Activated CD4-positive, alpha-beta memory T cell treated with anti-CD3 and anti-CD28 coated beads for 36 hours (primary cell): Measurements from ENCODE around the gene COL20A1. TPM values are rescaled to one million over a fixed set of nuclear protein-coding genes. Genes with fewer than 3 reads are reported as not detected.

Source experiments
- CTCF ChIA-PET: fragments of 350-600 bp; sonication (Branson Sonifier 250); formaldehyde crosslinking; loops from one replicate; lab custom pipeline; 2021; ENCODE audit warnings: antibody characterized with exemption, inconsistent platforms; lab: Charles Lee
- POLR2A ChIA-PET: fragments of 350-600 bp; sonication (Branson Sonifier 250); formaldehyde crosslinking; loops from one replicate; lab custom pipeline; 2021; ENCODE audit warnings: antibody characterized with exemption; lab: Charles Lee
- DNase-seq: peaks from one replicate; pipeline ENCODE4 v3.0.0-alpha.2; 2020
- H3K27ac Mint-ChIP-seq: one replicate; pipeline ENCODE4 v1.8.0; 2021; ENCODE audit warnings: mixed read lengths
- H3K27me3 Mint-ChIP-seq: one replicate; pipeline ENCODE4 v1.8.0; 2021; ENCODE audit warnings: mixed read lengths
- H3K36me3 Mint-ChIP-seq: one replicate; pipeline ENCODE4 v1.8.0; 2021; ENCODE audit warnings: mixed read lengths
- H3K4me1 Mint-ChIP-seq: one replicate; pipeline ENCODE4 v1.8.0; 2021; ENCODE audit warnings: low read depth, mixed read lengths
- H3K4me3 Mint-ChIP-seq: one replicate; pipeline ENCODE4 v1.8.0; 2021; ENCODE audit warnings: mild to moderate bottlenecking, mixed read lengths
- H3K9me3 Mint-ChIP-seq: one replicate; pipeline ENCODE4 v1.8.0; 2021; ENCODE audit warnings: mixed read lengths
- intact Hi-C: fragments of 100-400 bp; cut with micrococcal nuclease; formaldehyde crosslinking; loops from one replicate; pipeline ENCODE4 v1.15.1; 2023
- total RNA-seq, 2 experiments: library from RNA; stranded (reverse); gene quantifications; one replicate each; pipeline ENCODE4 v1.2.3, GENCODE V29; 2021

COL20A1 gene
- total RNA-seq, 2 experiments from 2014 or later: not detected

DNA sequence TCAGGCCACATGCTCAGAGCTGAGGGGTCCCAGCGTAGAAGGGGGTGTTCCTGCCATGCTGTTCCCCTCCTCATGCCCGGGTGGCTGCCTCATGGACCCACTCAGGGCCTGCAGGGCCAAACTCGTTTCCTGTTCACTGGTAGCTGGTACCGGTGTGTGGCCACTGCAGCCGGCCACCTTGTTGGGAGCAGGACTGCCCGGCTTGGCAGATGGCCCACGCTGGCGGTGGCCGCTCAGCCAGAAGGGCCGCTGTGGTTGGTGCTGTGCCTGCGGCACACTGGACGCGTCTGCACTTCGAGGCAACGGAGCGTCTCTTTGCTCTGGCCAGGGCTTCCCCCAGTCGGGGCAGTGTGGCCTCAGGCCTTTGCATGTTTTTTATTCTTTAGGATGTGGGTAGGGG lies 10.0 kb upstream of the COL20A1 start:
- Mint-ChIP-seq H3K9me3 (no peaks in the 10 kb centered on the region), H3K4me3 (no peak overlapping the region)

DNA sequence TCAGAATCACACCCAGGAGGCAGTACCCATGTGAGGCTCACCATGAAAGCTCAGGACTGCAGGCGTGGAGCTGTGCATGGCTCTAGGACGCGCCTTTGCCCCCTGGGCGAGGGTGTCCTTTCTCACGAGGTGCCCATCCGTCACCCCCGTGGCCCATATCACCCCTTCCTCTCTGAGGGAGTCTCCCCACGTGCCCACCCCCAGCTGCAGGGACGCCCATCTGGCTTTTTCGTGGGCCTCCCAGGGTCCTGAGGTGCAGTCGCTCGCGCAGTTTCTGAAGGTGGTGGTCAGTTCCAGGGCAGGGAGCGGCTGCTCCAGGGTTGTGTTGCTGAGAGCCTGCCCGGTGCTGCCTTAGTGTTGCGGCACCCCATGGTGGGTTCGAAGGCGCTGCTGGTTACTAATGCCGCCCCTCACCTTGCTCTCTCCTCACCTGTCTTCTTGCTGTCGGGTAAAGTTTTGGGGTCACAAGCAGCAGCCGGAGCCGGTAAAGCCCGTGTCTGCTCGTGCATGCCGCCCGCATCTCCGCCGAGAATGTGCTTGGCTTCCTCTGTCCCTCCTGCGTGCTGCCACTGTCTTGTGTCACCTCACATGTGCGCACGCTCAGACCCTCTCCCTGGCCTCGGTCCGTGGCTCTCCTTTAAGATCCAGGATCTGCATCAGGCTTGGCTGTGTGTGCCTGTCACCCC lies 9.4 kb upstream of the COL20A1 start:
- intact Hi-C loops: no loop called here
- peak overlapping the region; percentile 63 for H3K4me3 Mint-ChIP-seq
- ChIA-PET POLR2A (no interaction called here), CTCF (no interaction called here)
- no peaks in the 10 kb centered on the region for H3K9me3 Mint-ChIP-seq
- H3K27me3 Mint-ChIP-seq: no peaks in the 10 kb centered on the region
- H3K36me3 Mint-ChIP-seq: peaks cover 11% of the 10 kb centered on the region
- H3K27ac Mint-ChIP-seq: peak overlapping the region; percentile 62
- no peak for DNase-seq
- H3K4me1 Mint-ChIP-seq: peaks cover 4% of the 10 kb centered on the region

More for the DNA sequence above, 10.0 kb upstream of the COL20A1 start:
- H3K4me1 Mint-ChIP-seq: peaks cover 4% of the 10 kb centered on the region
- DNase-seq: no peak
- H3K27ac Mint-ChIP-seq: no peak overlapping the region
- CTCF ChIA-PET: no interaction called here
- H3K27me3 Mint-ChIP-seq: no peaks in the 10 kb centered on the region
- intact Hi-C loops: no loop called here
- POLR2A ChIA-PET: no interaction called here
- H3K36me3 Mint-ChIP-seq: peaks cover 13% of the 10 kb centered on the region

DNA sequence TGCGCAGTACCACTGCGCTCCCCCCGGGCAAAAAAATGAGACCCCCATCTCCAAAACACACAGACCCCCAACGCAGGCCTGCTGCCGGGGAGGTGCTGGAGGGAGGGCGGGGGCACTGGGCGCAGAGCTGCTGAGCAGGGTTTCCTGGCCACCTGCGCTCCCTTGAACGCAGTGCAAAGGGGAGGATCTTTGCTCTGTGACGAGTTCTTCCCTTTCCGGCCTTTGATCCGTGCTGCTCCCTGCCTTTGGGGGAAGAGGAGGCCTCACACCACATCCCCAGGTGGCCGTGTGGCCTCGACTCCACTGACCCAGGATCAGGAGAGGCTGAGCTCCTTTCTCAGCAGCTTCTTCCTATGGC lies 8.9 kb upstream of the COL20A1 start:
- intact Hi-C loops: no loop called here
- peak overlapping the region; percentile 63 for H3K4me3 Mint-ChIP-seq
- ChIA-PET CTCF (interaction anchor here (1.0 kb wide), 1 partner anchor 26 kb away, joined by 3 read pairs; no protein-coding TSS in a partner anchor), POLR2A (no interaction called here)
- no peaks in the 10 kb centered on the region for H3K9me3 Mint-ChIP-seq
- peaks cover 14% of the 10 kb centered on the region for H3K36me3 Mint-ChIP-seq
- H3K4me1 Mint-ChIP-seq: peaks cover 4% of the 10 kb centered on the region
- H3K27me3 Mint-ChIP-seq: no peaks in the 10 kb centered on the region
- peak; percentile 44 for DNase-seq
- H3K27ac Mint-ChIP-seq: peak overlapping the region; percentile 62

DNA sequence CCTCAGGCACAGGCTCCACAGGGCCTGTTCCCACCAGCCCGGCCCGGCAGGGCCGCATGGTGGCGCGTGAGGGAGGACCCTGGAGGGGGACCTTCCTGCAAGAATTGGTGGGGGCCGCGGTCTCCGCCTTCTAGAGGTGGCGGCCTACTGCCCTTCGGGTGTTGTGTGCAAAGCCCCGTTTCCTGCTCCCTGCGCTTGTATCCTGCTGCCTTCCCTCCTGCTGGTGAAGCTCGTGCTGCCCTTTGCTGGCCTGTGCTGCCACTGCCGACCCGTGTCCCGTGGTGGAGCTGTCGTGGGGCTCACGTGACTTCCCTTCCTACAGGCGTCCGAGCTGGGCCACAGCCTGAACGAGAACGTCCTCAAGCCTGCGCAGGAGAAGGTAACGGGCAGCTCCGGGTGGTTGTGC lies 8.4 kb upstream of the COL20A1 start:
- H3K4me3 Mint-ChIP-seq: peak overlapping the region; percentile 69
- POLR2A ChIA-PET: no interaction called here
- peaks cover 12% of the 10 kb centered on the region for H3K36me3 Mint-ChIP-seq
- H3K4me1 Mint-ChIP-seq: peaks cover 4% of the 10 kb centered on the region
- CTCF ChIA-PET: interaction anchor here (1.0 kb wide), 1 partner anchor 26 kb away, joined by 3 read pairs; no protein-coding TSS in a partner anchor
- no peaks in the 10 kb centered on the region for H3K27me3 Mint-ChIP-seq
- H3K27ac Mint-ChIP-seq: peak overlapping the region; percentile 39
- no peaks in the 10 kb centered on the region for H3K9me3 Mint-ChIP-seq
- peak; percentile 28 for DNase-seq
- intact Hi-C loops: no loop called here

DNA sequence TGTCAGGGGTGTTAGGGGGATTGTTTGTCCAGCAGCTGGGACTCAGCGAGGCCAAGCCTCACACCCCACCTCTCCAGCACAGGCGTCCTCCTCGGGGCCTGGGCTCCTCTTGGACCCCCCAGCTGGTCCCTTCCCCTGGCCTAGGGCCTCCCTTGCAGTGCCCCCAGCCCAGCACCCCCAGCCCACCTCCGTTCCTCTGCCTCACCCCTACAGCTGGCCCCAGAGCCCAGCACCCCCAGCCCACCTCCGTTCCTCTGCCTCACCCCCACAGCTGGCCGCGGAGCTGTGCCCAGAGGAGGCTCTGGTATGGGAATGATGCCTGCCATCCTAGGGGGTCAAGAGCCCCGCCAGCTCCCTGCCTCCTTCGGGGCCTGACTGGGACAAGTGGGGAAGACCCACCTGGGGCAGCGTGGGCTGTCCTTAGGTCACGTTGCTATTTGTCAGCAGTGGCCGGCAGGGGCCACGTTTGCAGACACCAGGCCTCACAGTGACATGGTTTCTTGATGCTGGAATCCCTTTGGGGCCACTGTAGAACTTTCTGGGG lies 7.9 kb upstream of the COL20A1 start:
- H3K27me3 Mint-ChIP-seq: no peaks in the 10 kb centered on the region
- intact Hi-C loops: no loop called here
- ChIA-PET POLR2A (no interaction called here), CTCF (interaction anchor here (1.0 to 1.3 kb wide), 2 partner anchors 25 to 96 kb away, joined by 3 read pairs; no protein-coding TSS in a partner anchor)
- no peak for DNase-seq
- H3K4me1 Mint-ChIP-seq: peaks cover 4% of the 10 kb centered on the region
- H3K36me3 Mint-ChIP-seq: peaks cover 12% of the 10 kb centered on the region
- no peak overlapping the region for H3K27ac Mint-ChIP-seq
- H3K4me3 Mint-ChIP-seq: peak overlapping the region; percentile 69
- H3K9me3 Mint-ChIP-seq: no peaks in the 10 kb centered on the region

DNA sequence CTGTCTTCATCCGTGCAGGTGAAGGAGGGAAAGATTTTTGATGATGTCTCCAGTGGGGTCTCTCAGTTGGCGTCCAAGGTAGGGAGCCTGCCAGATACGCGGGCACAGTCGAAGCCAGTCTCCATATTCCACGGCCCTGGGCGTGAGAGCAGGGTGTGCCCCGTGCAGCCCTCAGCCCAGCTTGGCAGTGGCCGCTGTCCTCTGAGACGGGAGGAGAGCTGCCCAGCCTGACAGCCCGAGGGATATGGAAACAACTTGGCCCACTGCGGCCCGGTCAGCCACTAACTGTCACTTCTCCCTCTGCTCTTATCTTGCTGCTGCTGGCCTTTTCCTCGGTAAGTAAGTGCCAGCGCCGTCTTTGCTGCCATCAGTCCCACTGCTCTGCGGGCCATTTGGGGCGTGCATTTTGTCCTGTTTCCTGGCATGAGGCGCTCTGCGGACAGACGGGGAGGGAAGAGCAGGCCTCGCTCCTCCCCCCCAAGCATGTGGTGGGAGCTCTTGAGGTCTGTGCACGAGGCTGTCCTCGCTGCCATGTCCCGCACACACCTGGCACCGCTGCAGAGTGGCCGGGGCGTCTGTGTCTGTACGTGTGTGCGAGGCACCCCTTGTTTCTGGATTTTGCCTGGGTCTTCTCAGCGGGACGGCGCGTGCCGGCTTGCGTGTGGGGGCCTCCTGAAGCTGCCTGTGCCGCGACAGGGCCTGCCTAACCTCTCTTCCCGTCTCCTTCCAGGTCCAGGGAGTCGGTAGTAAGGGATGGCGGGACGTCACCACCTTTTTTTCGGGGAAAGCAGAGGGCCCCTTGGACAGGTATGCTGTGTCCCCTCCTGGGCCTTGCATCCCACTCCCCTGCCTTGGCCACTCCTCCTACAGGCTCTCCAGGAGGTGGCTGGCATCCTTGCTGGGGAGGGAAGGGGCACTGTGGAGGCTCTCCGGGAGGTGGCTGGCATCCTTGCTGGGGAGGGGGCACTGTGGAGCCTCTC lies 7.1 kb upstream of the COL20A1 start:
- Mint-ChIP-seq H3K27me3 (no peaks in the 10 kb centered on the region), H3K36me3 (peaks cover 10% of the 10 kb centered on the region), H3K4me3 (no peak overlapping the region), H3K27ac (no peak overlapping the region), H3K4me1 (peaks cover 4% of the 10 kb centered on the region), H3K9me3 (no peaks in the 10 kb centered on the region)
- intact Hi-C loops: no loop called here
- CTCF ChIA-PET: interaction anchor here (1.3 kb wide), 1 partner anchor 96 kb away, joined by 3 read pairs; no protein-coding TSS in a partner anchor
- POLR2A ChIA-PET: no interaction called here
- DNase-seq: no peak

DNA sequence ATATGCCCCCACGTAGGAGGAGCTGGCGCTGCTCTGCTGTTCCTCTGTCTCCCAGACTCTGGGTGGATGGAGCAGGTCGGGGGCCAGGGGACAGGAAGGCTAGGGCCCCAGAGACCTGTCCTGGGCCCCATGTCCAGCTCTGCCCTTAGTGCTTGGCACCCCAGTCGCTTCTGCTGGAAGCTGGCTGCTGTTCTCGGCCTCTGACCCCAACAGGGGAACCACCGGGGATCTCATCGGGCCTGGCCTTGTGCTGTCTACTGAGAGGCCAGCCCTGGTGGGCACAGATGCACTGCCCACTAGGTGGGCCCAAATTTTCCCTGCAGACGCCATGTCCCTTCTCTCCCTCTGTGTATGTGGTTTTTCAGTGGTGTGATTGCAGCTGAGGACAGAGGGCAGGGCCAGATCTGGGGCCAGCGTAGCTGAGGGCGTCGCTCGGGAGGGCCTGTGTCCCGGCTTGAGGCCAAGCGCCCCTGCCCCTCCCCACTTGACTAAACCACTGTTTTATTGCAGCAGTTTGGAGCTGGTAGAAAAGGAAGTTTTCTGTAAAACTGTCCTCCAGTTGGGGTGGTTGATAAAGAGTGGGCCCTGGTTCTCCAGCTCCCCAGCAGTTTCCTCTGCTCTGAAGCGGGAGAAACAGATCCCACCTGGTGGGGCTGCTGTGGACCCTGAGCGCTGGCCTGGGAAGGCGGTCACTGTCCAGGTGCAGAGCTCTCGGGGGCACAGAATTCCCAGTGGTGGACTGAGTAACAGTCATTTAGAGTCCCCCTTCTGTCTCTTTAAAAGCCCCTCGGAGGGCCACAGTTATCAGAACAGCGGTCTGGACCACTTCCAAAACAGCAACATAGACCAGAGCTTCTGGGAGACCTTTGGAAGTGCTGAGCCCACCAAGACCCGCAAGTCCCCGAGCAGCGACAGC lies 5.9 kb upstream of the COL20A1 start:
- intact Hi-C loops: no loop called here
- DNase-seq: no peak
- Mint-ChIP-seq H3K4me3 (no peak overlapping the region), H3K4me1 (peaks cover 4% of the 10 kb centered on the region), H3K27ac (no peak overlapping the region), H3K27me3 (no peaks in the 10 kb centered on the region), H3K36me3 (peaks cover 10% of the 10 kb centered on the region), H3K9me3 (no peaks in the 10 kb centered on the region)
- ChIA-PET POLR2A (interaction anchor here (1.4 kb wide), 1 partner anchor 14 kb away, joined by 6 read pairs; the partner anchor contains the start of gene ARFGAP1), CTCF (no interaction called here)

DNA sequence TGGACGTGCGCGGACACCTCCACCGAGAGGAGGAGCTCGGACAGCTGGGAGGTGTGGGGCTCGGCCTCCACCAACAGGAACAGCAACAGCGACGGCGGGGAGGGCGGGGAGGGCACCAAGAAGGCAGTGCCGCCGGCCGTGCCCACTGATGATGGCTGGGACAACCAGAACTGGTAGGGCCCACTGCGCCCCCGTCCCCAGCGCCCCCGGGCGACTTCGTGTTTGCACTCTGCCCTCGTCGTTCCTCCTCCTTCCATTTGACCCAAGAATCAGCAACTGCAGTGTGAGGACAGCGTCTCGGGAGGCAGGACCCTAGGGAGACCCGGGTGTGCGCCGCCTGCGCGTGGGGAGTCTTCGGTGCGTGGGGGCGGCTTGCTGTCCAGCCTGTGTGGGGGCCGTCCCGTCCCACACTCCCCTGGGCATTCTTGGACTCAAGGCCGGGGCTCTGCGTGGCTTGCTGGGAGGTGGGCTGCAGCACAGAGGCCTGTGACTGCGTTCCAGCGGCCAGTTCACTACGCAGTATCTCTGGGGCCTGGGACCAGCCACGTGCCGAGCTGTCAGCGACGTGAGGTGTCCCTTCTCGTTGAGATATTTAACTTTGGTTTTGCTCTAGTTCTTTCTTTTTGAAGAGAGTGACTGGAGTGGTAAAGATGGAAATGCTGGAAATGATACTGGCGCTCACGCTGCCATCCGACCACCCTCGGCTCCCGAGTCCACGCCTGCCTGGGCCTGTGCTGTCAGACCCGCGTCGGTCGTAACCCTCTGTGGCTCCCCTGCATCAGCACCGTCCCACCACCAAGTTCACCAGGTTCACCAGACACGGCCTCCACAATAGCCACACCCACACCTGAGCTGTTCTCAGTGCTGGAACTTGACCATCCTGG lies 5.0 kb upstream of the COL20A1 start:
- H3K27me3 Mint-ChIP-seq: no peaks in the 10 kb centered on the region
- H3K9me3 Mint-ChIP-seq: no peaks in the 10 kb centered on the region
- H3K27ac Mint-ChIP-seq: no peak overlapping the region
- peaks cover 10% of the 10 kb centered on the region for H3K36me3 Mint-ChIP-seq
- peaks cover 4% of the 10 kb centered on the region for H3K4me1 Mint-ChIP-seq
- no peak overlapping the region for H3K4me3 Mint-ChIP-seq
- POLR2A ChIA-PET: interaction anchor here (1.4 kb wide), 1 partner anchor 15 kb away, joined by 6 read pairs; the partner anchor contains the start of gene ARFGAP1
- DNase-seq: no peak
- CTCF ChIA-PET: interaction anchor here (1.8 kb wide), 1 partner anchor 65 kb away, joined by 6 read pairs; no protein-coding TSS in a partner anchor
- intact Hi-C loops: no loop called here

DNA sequence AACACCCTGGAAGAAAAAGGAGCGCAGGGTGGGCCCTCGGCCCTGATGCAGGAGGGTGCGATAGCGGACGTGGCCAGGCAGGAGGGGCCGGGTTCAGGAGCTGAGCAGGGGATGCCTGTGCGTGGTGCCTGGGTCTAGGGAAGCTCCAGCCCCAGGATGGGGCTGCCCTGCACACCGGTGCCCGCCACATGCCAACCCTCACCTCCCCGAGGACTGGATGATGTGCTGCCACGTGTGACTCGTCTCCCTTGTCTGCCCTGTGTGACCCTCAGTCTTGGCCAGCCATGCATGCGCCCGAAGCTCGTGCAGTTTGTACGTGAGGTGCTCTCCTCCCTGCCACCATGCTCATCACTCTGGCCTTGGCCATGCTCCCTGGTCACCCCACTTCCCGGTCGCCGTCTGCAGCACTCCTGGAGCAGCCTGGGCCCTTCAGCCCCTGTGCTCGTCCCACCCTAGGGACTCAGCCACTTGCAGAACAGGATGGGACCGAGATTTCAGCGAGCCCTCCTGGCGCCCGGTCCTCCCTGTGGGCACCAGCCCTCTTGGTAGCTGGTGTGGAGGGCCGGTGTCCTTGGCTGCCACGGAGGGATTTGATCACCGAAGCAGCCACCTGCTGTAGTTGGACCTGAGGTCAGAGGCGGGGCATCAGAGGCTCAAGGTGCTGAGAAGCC lies 4.3 kb upstream of the COL20A1 start:
- DNase-seq: no peak
- H3K27ac Mint-ChIP-seq: no peak overlapping the region
- peaks cover 10% of the 10 kb centered on the region for H3K36me3 Mint-ChIP-seq
- peaks cover 3% of the 10 kb centered on the region for H3K4me1 Mint-ChIP-seq
- no peaks in the 10 kb centered on the region for H3K27me3 Mint-ChIP-seq
- H3K4me3 Mint-ChIP-seq: no peak overlapping the region
- POLR2A ChIA-PET: interaction anchor here (1.4 kb wide), 1 partner anchor 16 kb away, joined by 6 read pairs; the partner anchor contains the start of gene ARFGAP1
- intact Hi-C loops: no loop called here
- CTCF ChIA-PET: interaction anchor here (1.8 kb wide), 1 partner anchor 65 kb away, joined by 6 read pairs; no protein-coding TSS in a partner anchor
- H3K9me3 Mint-ChIP-seq: no peaks in the 10 kb centered on the region
